Left lung (tissue), 10 donors: ENCODE results near the gene CAMKK1. TPM values are rescaled to one million over a fixed set of nuclear protein-coding genes. Genes with fewer than 3 reads are reported as not detected.

ENCODE experiments used
- ATAC-seq: fragments of 200-7000 bp; cut with Tn5 transposase; one replicate; pipeline ENCODE4 v1.9.1; 2020; ENCODE audit warnings: moderate library complexity
- DNase-seq, 4 donors: peaks; one replicate each; pipeline ENCODE4 v3.0.0-alpha.2; 2013 to 2020
- H3K27ac ChIP-seq, 2 donors: fragments of 200-600 bp; sonication (generic) in 1 of 2; one replicate each; pipeline versions ENCODE4 v1.5.0 to v1.8.0; 2020 to 2021
- H3K27me3 ChIP-seq, 2 donors: fragments of 200-600 bp; sonication (generic) in 1 of 2; one replicate each; pipeline versions ENCODE4 v1.5.0 to v1.8.0; 2020 to 2021
- H3K36me3 ChIP-seq, 2 donors: fragments of 200-600 bp; sonication (generic) in 1 of 2; one replicate each; pipeline versions ENCODE4 v1.5.0 to v1.8.0; 2020 to 2021
- H3K4me1 ChIP-seq, 2 donors: fragments of 200-600 bp; one replicate each; pipeline ENCODE4 v1.8.0; 2021
- H3K4me3 ChIP-seq, 2 donors: fragments of 200-600 bp; sonication (generic) in 1 of 2; one replicate each; pipeline versions ENCODE4 v1.5.0 to v1.8.0; 2020 to 2021; ENCODE audit warnings: mild to moderate bottlenecking in 1 of 2
- H3K9me3 ChIP-seq, 2 donors: fragments of 200-600 bp; sonication (generic) in 1 of 2; one replicate each; pipeline versions ENCODE4 v1.5.0 to v1.8.0; 2020 to 2021
- CTCF ChIP-seq, 2 donors: fragments of 200-600 bp; sonication (generic) in 1 of 2; IDR thresholded peaks; one replicate each; pipeline versions ENCODE4 v1.5.0 to v1.8.0; 2021; ENCODE audit warnings: antibody characterized with exemption in 2 of 2
- intact Hi-C, 2 donors: fragments of 100-400 bp; cut with DNase I; formaldehyde crosslinking; loops; one replicate each; pipeline versions ENCODE4 v1.11.2 to v1.14.2; 2022
- polyA plus RNA-seq, 6 donors: library from polyadenylated mRNA; unstranded; fragments of 120-200 nt; gene quantifications; one replicate each; pipeline ENCODE4 v1.2.1, GENCODE V29; 2013; ENCODE audit not compliant: insufficient read length in 6 of 6
- total RNA-seq, 2 donors: library from RNA; stranded (reverse); fragmentation: NEBNext Ultra II Directional; extraction: Animal tissue kit (Norgen Biotek cat#: 25700); gene quantifications; one replicate each; pipeline ENCODE4 v1.2.1, GENCODE V29; 2021
- donor health status: DM: no; HTN: yes; CAD: no.
- donor health status: DM: no; HTN: no; CAD: no.

Gene CAMKK1
- total and polyA plus RNA-seq, 8 donors: 2.7 to 13.4 (median 3.9) TPM

GRCh38 chr17:3848229-3848835 is 44.5 kb downstream of the CAMKK1 start:
- no peak for ATAC-seq
- no peaks in the 10 kb centered on the region for H3K27me3 ChIP-seq
- no peak overlapping the region for H3K27ac ChIP-seq
- H3K4me3 ChIP-seq: no peak overlapping the region
- TF ChIP-seq CTCF (IDR thresholded peaks at IDR 0.05): no peak
- peaks cover 0 to 19% of the 10 kb centered on the region in 2 donors for H3K4me1 ChIP-seq
- intact Hi-C loops: no loop called here
- no peak for DNase-seq
- no peaks in the 10 kb centered on the region for H3K9me3 ChIP-seq
- peaks cover 0 to 4% of the 10 kb centered on the region in 2 donors for H3K36me3 ChIP-seq

GRCh38 chr17:3847165-3847670 is 45.6 kb downstream of the CAMKK1 start:
- ATAC-seq (no peak), DNase-seq (peak in 1 of 4 donors; percentile 65)
- Histone ChIP-seq H3K9me3 (no peaks in the 10 kb centered on the region), H3K36me3 (peaks cover 0 to 14% of the 10 kb centered on the region in 2 donors), H3K27ac (no peak overlapping the region), H3K27me3 (no peaks in the 10 kb centered on the region), H3K4me1 (peaks cover 0 to 19% of the 10 kb centered on the region in 2 donors), H3K4me3 (no peak overlapping the region)
- no peak for TF ChIP-seq CTCF (IDR thresholded peaks at IDR 0.05)
- intact Hi-C loops: no loop called here

GRCh38 chr17:3846437-3847164 is 46.3 kb downstream of the CAMKK1 start:
- peaks cover 0 to 26% of the 10 kb centered on the region in 2 donors for H3K4me1 ChIP-seq
- intact Hi-C loops: no loop called here
- no peaks in the 10 kb centered on the region for H3K27me3 ChIP-seq
- peaks cover 0 to 20% of the 10 kb centered on the region in 2 donors for H3K36me3 ChIP-seq
- no peak for DNase-seq
- peak overlapping the region; percentile 84 to 94 for H3K4me3 ChIP-seq
- peak in 1 of 2 donors; percentile 0 for TF ChIP-seq CTCF (IDR thresholded peaks at IDR 0.05)
- no peaks in the 10 kb centered on the region for H3K9me3 ChIP-seq
- no peak overlapping the region for H3K27ac ChIP-seq
- ATAC-seq: no peak

- intact Hi-C loops: no loop called here
- H3K36me3 ChIP-seq: peaks cover 0 to 22% of the 10 kb centered on the region in 2 donors
- H3K27ac ChIP-seq: peak within 1 kb of the TSS; percentile 66 to 85
- peak within 1 kb of the TSS; percentile 84 to 94 for H3K4me3 ChIP-seq
- H3K27me3 ChIP-seq: no peaks in the 10 kb centered on the region
- TF ChIP-seq CTCF (IDR thresholded peaks at IDR 0.05): peak; percentile 91 to 99
- H3K9me3 ChIP-seq: no peaks in the 10 kb centered on the region
- H3K4me1 ChIP-seq: peaks cover 0 to 33% of the 10 kb centered on the region in 2 donors
- DNase-seq (peak; percentile 91 to 99 (median 94)), ATAC-seq (peak; percentile 99)
These were observed 47.0 kb downstream of the CAMKK1 start, which contains the start of gene NCBP3 for GRCh38 chr17:3845621-3846436. NCBP3 (minus strand) TSS chr17:3846246; CDS start chr17:3846223, 23 bp downstream.
